Calu3 (cell line): ENCODE data around the gene SLC6A19. TPM values are rescaled to one million over a fixed set of nuclear protein-coding genes. Genes with fewer than 3 reads are reported as not detected.

Source experiments
- BruUV-seq: library from RNA; stranded (reverse); fragments of 400-500 nt; replicated peaks from 2 replicates; lab custom pipeline; 2021; lab: Mats Ljungman, UMichigan
- CTCF ChIA-PET: fragments of 300-600 bp; sonication (Branson Sonifier 250); formaldehyde crosslinking; loops from one replicate; lab custom pipeline; 2022; ENCODE audit warnings: antibody characterized with exemption; lab: Charles Lee
- DNase-seq: peaks from one replicate; pipeline ENCODE4 v3.0.0; 2022
- H3K27ac Mint-ChIP-seq: one replicate; pipeline ENCODE4 v1.8.0; 2022; ENCODE audit warnings: mixed read lengths; ENCODE audit not compliant: unreplicated experiment
- H3K27me3 Mint-ChIP-seq: one replicate; pipeline ENCODE4 v1.8.0; 2022; ENCODE audit warnings: mixed read lengths; ENCODE audit not compliant: unreplicated experiment
- H3K36me3 Mint-ChIP-seq: one replicate; pipeline ENCODE4 v1.8.0; 2022; ENCODE audit warnings: mild to moderate bottlenecking, moderate library complexity, mixed read lengths; ENCODE audit not compliant: insufficient read depth, unreplicated experiment
- H3K4me1 Mint-ChIP-seq: one replicate; pipeline ENCODE4 v1.8.0; 2022; ENCODE audit warnings: mild to moderate bottlenecking, low read depth, mixed read lengths; ENCODE audit not compliant: unreplicated experiment
- H3K4me3 Mint-ChIP-seq: one replicate; pipeline ENCODE4 v1.8.0; 2022; ENCODE audit warnings: mild to moderate bottlenecking, low read depth, moderate library complexity, mixed read lengths; ENCODE audit not compliant: unreplicated experiment
- H3K9me3 Mint-ChIP-seq: one replicate; pipeline ENCODE4 v1.8.0; 2022; ENCODE audit warnings: low read depth, mixed read lengths; ENCODE audit not compliant: unreplicated experiment
- CTCF ChIP-seq: fragments of 200-600 bp; IDR thresholded peaks from one replicate; pipeline ENCODE4 v1.8.0; 2022; ENCODE audit warnings: antibody characterized with exemption; ENCODE audit not compliant: unreplicated experiment
- intact Hi-C: fragments of 100-400 bp; cut with micrococcal nuclease; formaldehyde crosslinking; loops from one replicate; pipeline ENCODE4 v1.10.0; 2022; ENCODE audit not compliant: unreplicated experiment
- total RNA-seq: library from RNA; stranded (reverse); gene quantifications from 2 replicates; pipeline ENCODE4 v1.2.3, GENCODE V29; 2022

The SLC6A19 gene
- total RNA-seq, 1 experiment from 2014 or later = not detected

GRCh38 chr5:1249366-1250280, 48.2 kb downstream of the SLC6A19 start:
- Mint-ChIP-seq H3K27me3 (peaks cover 69% of the 10 kb centered on the region), H3K36me3 (no peaks in the 10 kb centered on the region), H3K4me3 (no peak overlapping the region), H3K4me1 (no peaks in the 10 kb centered on the region), H3K27ac (no peak overlapping the region), H3K9me3 (no peaks in the 10 kb centered on the region)
- BruUV-seq = no TSS peak
- intact Hi-C loops = no loop called here
- TF ChIP-seq CTCF = no peak
- CTCF ChIA-PET = interaction anchor here (0.6 kb wide), 1 partner anchor 197 kb away, joined by 6 read pairs; no protein-coding TSS in a partner anchor
- DNase-seq = no peak

- TF ChIP-seq CTCF = no peak
- peaks cover 66% of the 10 kb centered on the region for H3K27me3 Mint-ChIP-seq
- H3K4me1 Mint-ChIP-seq = no peaks in the 10 kb centered on the region
- no TSS peak for BruUV-seq
- CTCF ChIA-PET = no interaction called here
- intact Hi-C loops = no loop called here
- no peak for DNase-seq
- no peaks in the 10 kb centered on the region for H3K9me3 Mint-ChIP-seq
- H3K36me3 Mint-ChIP-seq = no peaks in the 10 kb centered on the region
- H3K27ac Mint-ChIP-seq = no peak overlapping the region
- H3K4me3 Mint-ChIP-seq = no peak overlapping the region
These were observed 50.5 kb downstream of the SLC6A19 start for GRCh38 chr5:1251678-1252580.

- BruUV-seq = no TSS peak
- no peak for DNase-seq
- TF ChIP-seq CTCF = no peak
- Mint-ChIP-seq H3K27me3 (peaks cover 60% of the 10 kb centered on the region), H3K4me3 (no peak overlapping the region), H3K36me3 (no peaks in the 10 kb centered on the region), H3K9me3 (no peaks in the 10 kb centered on the region), H3K27ac (no peak overlapping the region), H3K4me1 (no peaks in the 10 kb centered on the region)
- intact Hi-C loops = no loop called here
- CTCF ChIA-PET = no interaction called here
These were observed 51.3 kb downstream of the SLC6A19 start for GRCh38 chr5:1252681-1253080.

GRCh38 chr5:1253456-1254105, 52.2 kb downstream of the SLC6A19 start:
- Mint-ChIP-seq H3K27ac (no peak overlapping the region), H3K4me3 (no peak overlapping the region), H3K27me3 (peaks cover 60% of the 10 kb centered on the region), H3K36me3 (no peaks in the 10 kb centered on the region), H3K4me1 (no peaks in the 10 kb centered on the region), H3K9me3 (no peaks in the 10 kb centered on the region)
- CTCF ChIA-PET = no interaction called here
- intact Hi-C loops = no loop called here
- no peak for TF ChIP-seq CTCF
- no peak for DNase-seq
- BruUV-seq = no TSS peak
